Progenitor cell of endocrine pancreas (in vitro differentiated cells): ENCODE results near the gene MTF1. TPM values are rescaled to one million over a fixed set of nuclear protein-coding genes. Genes with fewer than 3 reads are reported as not detected.

Experiments used
- DNase-seq: peaks from one replicate; pipeline ENCODE4 v3.0.0; 2021; ENCODE audit warnings: low spot score; ENCODE audit not compliant: unreplicated experiment
- H3K27ac Mint-ChIP-seq: 2 replicates; pipeline ENCODE4 v1.8.0; 2021; ENCODE audit warnings: mild to moderate bottlenecking, moderate library complexity, mixed read lengths
- H3K27me3 Mint-ChIP-seq: 2 replicates; pipeline ENCODE4 v1.8.0; 2021; ENCODE audit warnings: mixed read lengths
- H3K36me3 Mint-ChIP-seq: 2 replicates; pipeline ENCODE4 v1.8.0; 2022; ENCODE audit warnings: mixed read lengths; ENCODE audit not compliant: insufficient read depth
- H3K4me1 Mint-ChIP-seq: 2 replicates; pipeline ENCODE4 v1.8.0; 2021; ENCODE audit warnings: low read depth, mixed read lengths
- H3K4me3 Mint-ChIP-seq: 2 replicates; pipeline ENCODE4 v1.8.0; 2021; ENCODE audit warnings: low read depth, mild to moderate bottlenecking, moderate library complexity, mixed read lengths
- H3K9me3 Mint-ChIP-seq: 2 replicates; pipeline ENCODE4 v1.8.0; 2021; ENCODE audit warnings: low read depth, mixed read lengths
- CTCF ChIP-seq: fragments of 200-600 bp; sonication (generic); IDR thresholded peaks from one replicate; pipeline ENCODE4 v1.5.0; 2021; ENCODE audit warnings: antibody characterized with exemption, mild to moderate bottlenecking; ENCODE audit not compliant: unreplicated experiment
- total RNA-seq: library from RNA; stranded (reverse); gene quantifications from 2 replicates; pipeline ENCODE4 v1.2.1, GENCODE V29; 2021

The MTF1 gene
- total RNA-seq, 1 donor from 2014 or later, result 15.3 TPM

GRCh38 chr1:37761416-37762095, 97.8 kb downstream of the MTF1 start:
- Mint-ChIP-seq H3K27me3 (peaks cover 54% of the 10 kb centered on the region), H3K4me3 (no peak overlapping the region), H3K9me3 (no peaks in the 10 kb centered on the region), H3K4me1 (no peaks in the 10 kb centered on the region), H3K27ac (no peak overlapping the region), H3K36me3 (no peaks in the 10 kb centered on the region)
- TF ChIP-seq CTCF, result no peak
- DNase-seq, result no peak

Other genes with a start within 250 kb of the MTF1 start
- not detected in 2 replicates for gene RSPO1, start 224.7 kb downstream of the MTF1 start, total RNA-seq
- gene CDCA8, start 167.1 kb downstream of the MTF1 start, total RNA-seq, result 19.3 and 20.6 TPM in 2 replicates
- 5.1 and 6.2 TPM in 2 replicates for gene EPHA10, start 94.5 kb downstream of the MTF1 start, total RNA-seq
- 23.2 and 23.8 TPM in 2 replicates for gene MANEAL, start 65.7 kb downstream of the MTF1 start, total RNA-seq
- 43.6 and 43.9 TPM in 2 replicates for gene C1orf122, start 51.8 kb downstream of the MTF1 start, total RNA-seq
- 14.0 and 15.0 TPM in 2 replicates for gene YRDC, start 51.4 kb downstream of the MTF1 start, total RNA-seq
- 21.1 and 21.9 TPM in 2 replicates for gene INPP5B, start 87.5 kb upstream of the MTF1 start, total RNA-seq
- gene SF3A3, start 130.4 kb upstream of the MTF1 start, total RNA-seq, result 73.8 and 77.3 TPM in 2 replicates
- 16.5 and 17.6 TPM in 2 replicates for gene FHL3, start 145.9 kb upstream of the MTF1 start, total RNA-seq
- gene UTP11, start 153.1 kb upstream of the MTF1 start, total RNA-seq, result 23.8 and 27.2 TPM in 2 replicates
- 0.31 and 0.43 TPM in 2 replicates for gene POU3F1, start 187.2 kb upstream of the MTF1 start, total RNA-seq